Measurements from ENCODE around the gene TMEM150B. TPM values are rescaled to one million over a fixed set of nuclear protein-coding genes. Genes with fewer than 3 reads are reported as not detected.
A peak's percentile ranks its signal among the peaks of the same experiment; 100 is the strongest.

The TMEM150B gene
- total and polyA plus RNA-seq, 2 of the 13 experiments (the other 11 are each of a cell fraction or from before 2014, with no cell fraction given) = 1.3 to 1.8 TPM

DNA sequence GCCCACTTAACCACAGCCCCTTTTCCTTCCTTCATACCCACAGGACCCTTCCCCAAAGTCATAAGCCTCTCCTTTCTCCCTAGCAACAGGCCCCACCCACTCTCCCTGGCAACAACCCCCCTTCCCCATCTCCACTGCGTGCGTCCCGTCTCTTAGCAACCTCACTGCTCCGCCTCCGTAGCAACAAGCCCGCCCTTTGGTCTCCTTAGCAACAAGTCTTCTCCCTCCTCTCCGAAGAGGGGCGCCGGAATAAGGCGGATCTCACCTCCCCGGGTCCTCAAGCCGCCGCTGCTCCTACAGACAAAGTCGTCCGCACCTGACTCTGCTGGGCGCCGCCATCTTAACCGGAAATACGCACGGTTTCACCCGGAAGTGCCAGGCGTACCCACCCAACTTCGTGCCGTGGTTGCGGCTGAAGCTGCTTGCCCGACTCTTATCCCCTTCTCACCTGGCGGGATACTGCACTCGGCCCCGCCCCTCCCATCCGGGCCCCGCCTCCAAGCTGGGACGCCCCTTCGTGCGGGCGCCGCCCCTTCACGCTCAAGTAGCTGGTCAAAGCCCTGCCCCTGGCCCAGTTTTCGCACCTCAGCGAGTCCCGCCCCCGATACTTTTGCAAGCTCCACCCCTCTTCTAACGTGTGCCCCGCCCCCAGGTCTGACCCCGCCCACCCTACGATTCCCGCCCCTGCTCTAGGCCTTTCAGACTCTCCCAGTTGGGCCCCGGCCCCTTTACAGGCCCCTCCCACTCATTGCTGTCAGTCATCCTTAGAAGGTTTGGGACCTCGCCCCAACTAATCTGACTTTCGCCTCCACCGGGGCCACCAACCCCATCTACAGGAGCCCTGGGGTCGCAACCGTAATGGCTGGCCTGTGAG lies 45.1 kb downstream of the TMEM150B start, which contains the start of gene HSPBP1 (continued):
- TF ChIP-seq ZNF138 (CRISPR knock-in tag; IDR thresholded peaks at IDR 0.05; ENCODE audit: low read depth) (no peak), ZNF556 (CRISPR knock-in tag; IDR thresholded peaks at IDR 0.05; ENCODE audit: borderline replicate concordance) (peak; percentile 41; the same call in 1 of the 2 replicates), ZNF264 (CRISPR knock-in tag; IDR thresholded peaks at IDR 0.05) (no peak)

DNA sequence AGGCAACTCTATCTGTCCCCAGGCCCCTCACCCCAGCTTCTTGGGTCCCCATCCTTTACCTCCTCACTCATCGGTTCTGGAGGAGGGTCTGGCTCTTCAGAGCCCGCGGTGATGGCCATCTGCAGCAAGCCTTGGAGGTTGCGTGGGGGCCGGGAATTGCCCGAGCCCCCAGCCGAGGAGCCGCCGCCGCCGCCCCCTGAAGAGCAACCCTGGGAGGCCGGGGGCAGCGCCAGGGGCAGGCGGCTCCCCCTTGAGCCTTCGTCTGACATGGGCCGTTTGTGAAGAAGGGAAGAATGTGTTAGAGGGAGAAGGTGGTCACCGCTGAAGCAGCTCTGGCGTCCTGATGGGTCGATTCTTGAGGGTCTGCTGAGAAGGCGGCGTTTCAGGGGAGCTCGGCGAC lies 45.8 kb downstream of the TMEM150B start:
- CTCF ChIA-PET (ENCODE audit: low intra/inter-chr PET ratio, low total read pairs) = no interaction called here
- POLR2A ChIA-PET = interaction anchor here (0.5 to 5.1 kb wide), 10 partner anchors 16 to 320 kb away, joined by 3 to 58 read pairs (median 7); partner anchors contain the start of genes FIZ1, KMT5C, PPP6R1 and UBE2S
- no peak for ATAC-seq
- 0 out of 2 replicates have a peak, but pooled peaks have one; percentile 40 for TF ChIP-seq ZNF878 (CRISPR knock-in tag; IDR thresholded peaks at IDR 0.05)
- TF ChIP-seq ZNF563 (CRISPR knock-in tag; IDR thresholded peaks at IDR 0.05) = 0 out of 2 replicates have a peak, but pooled peaks have one; percentile 4
- no peak for TF ChIP-seq PATZ1 (CRISPR knock-in tag; IDR thresholded peaks at IDR 0.05)
- peaks cover 24% of the 10 kb centered on the region for H3K4me1 ChIP-seq (ENCODE audit: insufficient read depth, low read length)
- TSS peak; percentile 67 for BruUV-seq (replicated peaks)
- peaks cover 6% of the 10 kb centered on the region for H3K79me2 ChIP-seq (ENCODE audit: insufficient read depth, low read length)
- peaks cover 5 to 24% of the 10 kb centered on the region in 2 experiments; a peak in 3 of 5 replicates for H3K36me3 ChIP-seq (replicated peaks in 1 of 2; ENCODE audit: control insufficient read depth in 1 of 2, insufficient read depth in 2 of 2, low read length in 2 of 2)
- in situ Hi-C loops (cut with HindIII; ENCODE audit: extremely low pct_ligation_motif_present, low pct_unique_long_range_greater_than_20kb) (no loop called here), intact Hi-C loops (cut with micrococcal nuclease; ENCODE audit: unreplicated experiment) (no loop called here)
- H3K4me3 ChIP-seq (replicated peaks in 1 of 3; ENCODE audit: insufficient read depth in 1 of 3, low read depth in 2 of 3, low read length in 3 of 3) = peak overlapping the region; percentile 86 to 97 (median 93)
- H3K9ac ChIP-seq (ENCODE audit: insufficient read depth, low read depth, low read length) = peak overlapping the region; percentile 77
- H3K4me2 ChIP-seq (ENCODE audit: low read depth, low read length) = peak overlapping the region; percentile 93
- H3K9me3 ChIP-seq (ENCODE audit: low read length) = no peaks in the 10 kb centered on the region
- DNase-seq (ENCODE audit: low spot score) = no peak
- 2% methylated on average over 6 of the region's 23 CpGs for WGBS (ENCODE audit: low lambda C conversion rate)
- H3K27me3 ChIP-seq (ENCODE audit: control insufficient read depth in 1 of 2, insufficient read depth in 2 of 2, low read length in 2 of 2) = peaks cover 0 to 8% of the 10 kb centered on the region in 2 experiments; a peak in 3 of 5 replicates
- H4K20me1 ChIP-seq (ENCODE audit: insufficient read depth, low read length) = no peaks in the 10 kb centered on the region
- peak overlapping the region; percentile 68 for H3K27ac ChIP-seq (ENCODE audit: extremely low read length, insufficient read depth, low read length)
- no peak for FAIRE-seq
- no peak overlapping the region for H2AFZ ChIP-seq (ENCODE audit: low read length)

Data from HepG2 (cell line).